Activated T-cell treated with anti-CD3 and anti-CD28 coated beads, Interleukin-2, amount 50 U/mL, for 48 hours (primary cell): ENCODE results near the gene BRINP2.

Source experiments
- DNase-seq, 2 experiments: peaks; one replicate each; pipeline ENCODE4 v3.0.0-alpha.2; 2020

BRINP2 gene

GRCh38 chr1:177170756-177171535 is at the start of gene BRINP2:
TSS of gene BRINP2 (plus strand) at chr1:177170958. CDS start at chr1:177229877, 58,919 bp downstream.
- DNase-seq, result no peak

GRCh38 chr1:177122461-177123251 is 48.1 kb upstream of the BRINP2 start:
- no peak for DNase-seq

- no peak for DNase-seq
These were observed 46.0 kb upstream of the BRINP2 start for GRCh38 chr1:177124577-177125278.

GRCh38 chr1:177126267-177126666 is 44.5 kb upstream of the BRINP2 start:
- no peak for DNase-seq

GRCh38 chr1:177128665-177129281 is 42.0 kb upstream of the BRINP2 start:
- no peak for DNase-seq

- no peak for DNase-seq
These were observed 40.3 kb upstream of the BRINP2 start for GRCh38 chr1:177130451-177130945.

GRCh38 chr1:177131723-177132122 is 39.0 kb upstream of the BRINP2 start:
- DNase-seq, result no peak

- DNase-seq, result no peak
These were observed 38.6 kb upstream of the BRINP2 start for GRCh38 chr1:177132141-177132540.

GRCh38 chr1:177133977-177134538 is 36.7 kb upstream of the BRINP2 start:
- DNase-seq, result no peak

- no peak for DNase-seq
These were observed 35.5 kb upstream of the BRINP2 start for GRCh38 chr1:177135250-177135649.

- no peak for DNase-seq
These were observed 32.9 kb upstream of the BRINP2 start for GRCh38 chr1:177137814-177138213.

- no peak for DNase-seq
These were observed 32.4 kb upstream of the BRINP2 start for GRCh38 chr1:177138347-177138746.

GRCh38 chr1:177142010-177142409 is 28.7 kb upstream of the BRINP2 start:
- DNase-seq, result no peak

- no peak for DNase-seq
These were observed 27.9 kb upstream of the BRINP2 start for GRCh38 chr1:177142791-177143271.

- DNase-seq, result no peak
These were observed 25.4 kb upstream of the BRINP2 start for GRCh38 chr1:177145106-177146070.

GRCh38 chr1:177146499-177146898 is 24.3 kb upstream of the BRINP2 start:
- no peak for DNase-seq

GRCh38 chr1:177162243-177162642 is 8.5 kb upstream of the BRINP2 start:
- no peak for DNase-seq

GRCh38 chr1:177163844-177164379 is 6.8 kb upstream of the BRINP2 start:
- no peak for DNase-seq

- no peak for DNase-seq
These were observed 6.2 kb upstream of the BRINP2 start, which contains the start of gene ASTN1 for GRCh38 chr1:177164380-177165068. TSS of gene ASTN1 (minus strand) at chr1:177164712. CDS start at chr1:177164676, 36 bp downstream.

GRCh38 chr1:177165069-177165439 is 5.7 kb upstream of the BRINP2 start:
- DNase-seq, result no peak
